Stimulated activated naive CD8-positive, alpha-beta T cell treated with anti-CD3 and anti-CD28 coated beads, Interleukin-15, amount 100 ng/mL, for 72 hours (primary cell): Measurements from ENCODE around the gene FARS2.

ENCODE experiments used
- ATAC-seq: fragments of 150-1000 bp; cut with Tn5 transposase; 2 replicates; pipeline ENCODE4 v1.10.0; 2021; ENCODE audit warnings: mild to moderate bottlenecking, moderate library complexity
- DNase-seq, 2 donors: peaks; one replicate each; pipeline ENCODE4 v3.0.0; 2021 to 2022
- H3K27ac Mint-ChIP-seq, 2 donors: one replicate each; pipeline ENCODE4 v1.8.0; 2022; ENCODE audit warnings: mild to moderate bottlenecking in 2 of 2, mixed read lengths in 2 of 2, moderate library complexity in 2 of 2
- H3K27me3 Mint-ChIP-seq: one replicate; pipeline ENCODE4 v1.8.0; 2022; ENCODE audit warnings: mixed read lengths
- H3K4me1 Mint-ChIP-seq: one replicate; pipeline ENCODE4 v1.8.0; 2022; ENCODE audit warnings: mild to moderate bottlenecking, mixed read lengths
- H3K4me3 Mint-ChIP-seq, 2 donors: one replicate each; pipeline ENCODE4 v1.8.0; 2022; ENCODE audit warnings: mild to moderate bottlenecking in 2 of 2, mixed read lengths in 2 of 2, moderate library complexity in 1 of 2
- H3K9me3 Mint-ChIP-seq, 2 donors: one replicate each; pipeline ENCODE4 v1.8.0; 2022; ENCODE audit warnings: mixed read lengths in 2 of 2

FARS2 gene

DNA sequence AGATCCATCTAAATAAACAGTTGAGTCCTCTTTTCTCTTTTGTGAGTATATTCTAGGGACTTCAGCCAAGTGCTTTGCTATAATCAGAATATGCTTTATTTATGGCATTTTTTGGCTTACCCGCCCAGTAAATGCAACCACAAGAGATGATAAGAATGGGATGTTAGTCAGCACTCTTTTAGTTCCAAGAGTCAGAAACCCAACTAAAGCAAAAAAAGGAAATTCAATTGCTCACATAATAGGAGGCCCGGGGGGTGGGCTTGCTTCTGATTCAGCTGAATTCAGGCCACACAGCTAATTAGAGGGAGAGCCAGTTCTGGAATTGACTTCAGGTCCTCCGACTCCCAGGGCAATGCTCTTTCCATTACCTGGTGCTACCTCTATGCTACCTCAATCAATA lies 250.6 kb downstream of the FARS2 start:
- no peak overlapping the region for H3K4me3 Mint-ChIP-seq
- H3K4me1 Mint-ChIP-seq, result peaks cover 28% of the 10 kb centered on the region
- H3K9me3 Mint-ChIP-seq, result no peaks in the 10 kb centered on the region
- H3K27ac Mint-ChIP-seq, result no peak overlapping the region
- ATAC-seq (no peak), DNase-seq (no peak)
- H3K27me3 Mint-ChIP-seq, result no peaks in the 10 kb centered on the region

DNA sequence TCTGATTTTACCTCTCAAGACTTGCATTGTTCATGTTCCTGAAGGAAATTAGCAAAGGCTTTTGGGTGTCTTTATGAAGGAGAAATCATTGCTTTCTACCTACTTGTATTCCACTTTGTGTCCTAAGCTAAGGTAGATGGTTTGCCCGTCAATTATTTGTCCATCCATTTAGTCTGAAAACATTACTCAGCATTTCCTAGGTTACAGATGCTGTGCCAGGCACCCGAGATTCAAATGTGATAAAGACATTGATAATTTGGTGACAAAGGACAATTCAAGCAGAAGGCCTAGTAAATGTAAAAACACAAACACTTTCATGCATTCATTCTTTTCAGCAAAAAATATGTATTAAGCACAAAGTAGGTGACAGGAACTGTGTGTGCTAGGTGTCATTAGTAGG lies 251.1 kb downstream of the FARS2 start:
- no peak overlapping the region for H3K27ac Mint-ChIP-seq
- no peaks in the 10 kb centered on the region for H3K9me3 Mint-ChIP-seq
- H3K4me3 Mint-ChIP-seq, result no peak overlapping the region
- no peak for DNase-seq
- peaks cover 28% of the 10 kb centered on the region for H3K4me1 Mint-ChIP-seq
- no peaks in the 10 kb centered on the region for H3K27me3 Mint-ChIP-seq
- no peak for ATAC-seq

DNA sequence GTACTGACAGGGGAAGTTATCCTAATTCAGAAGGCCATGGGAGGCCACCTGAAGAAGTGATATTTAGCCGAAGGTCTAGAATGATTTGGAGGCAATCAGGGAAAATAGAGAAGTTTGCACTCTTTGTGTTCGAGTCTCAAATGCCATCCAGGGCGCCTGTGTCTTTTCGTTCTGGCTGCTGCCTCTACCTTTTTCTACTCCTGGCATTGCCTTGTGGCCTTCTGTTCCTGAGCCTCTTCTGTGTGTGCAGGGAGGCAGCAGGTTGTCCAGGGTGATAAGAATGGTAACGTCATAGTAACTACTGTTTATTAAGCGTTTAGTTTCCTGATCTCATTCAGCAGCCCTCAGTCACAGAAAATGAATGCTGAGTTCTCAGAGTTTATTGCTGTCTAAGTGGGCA lies 252.1 kb downstream of the FARS2 start:
- H3K9me3 Mint-ChIP-seq, result no peaks in the 10 kb centered on the region
- H3K27ac Mint-ChIP-seq, result no peak overlapping the region
- ATAC-seq, result no peak
- no peak overlapping the region for H3K4me3 Mint-ChIP-seq
- DNase-seq, result no peak
- H3K27me3 Mint-ChIP-seq, result no peaks in the 10 kb centered on the region
- H3K4me1 Mint-ChIP-seq, result peaks cover 32% of the 10 kb centered on the region

DNA sequence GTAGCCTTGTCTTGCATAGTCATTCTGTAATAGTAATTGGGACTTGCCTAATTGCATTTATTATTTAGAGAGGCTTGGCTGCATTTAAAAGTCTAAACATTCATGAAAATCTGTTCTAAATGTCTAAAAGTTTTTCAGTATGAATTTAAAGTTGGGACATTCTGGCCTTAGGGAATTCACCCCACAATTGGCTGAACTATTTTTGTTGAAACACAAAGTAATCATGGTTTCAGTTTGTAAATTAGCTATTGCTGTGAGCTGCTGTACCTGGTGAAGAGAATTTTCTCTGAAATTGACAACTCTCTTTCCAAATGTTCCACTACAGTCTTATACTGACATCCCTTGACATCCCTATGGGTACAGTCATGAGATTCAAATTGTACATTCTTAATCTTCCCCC lies 253.0 kb downstream of the FARS2 start:
- H3K4me3 Mint-ChIP-seq, result peak overlapping the region in 1 of 2 donors; percentile 29

DNA sequence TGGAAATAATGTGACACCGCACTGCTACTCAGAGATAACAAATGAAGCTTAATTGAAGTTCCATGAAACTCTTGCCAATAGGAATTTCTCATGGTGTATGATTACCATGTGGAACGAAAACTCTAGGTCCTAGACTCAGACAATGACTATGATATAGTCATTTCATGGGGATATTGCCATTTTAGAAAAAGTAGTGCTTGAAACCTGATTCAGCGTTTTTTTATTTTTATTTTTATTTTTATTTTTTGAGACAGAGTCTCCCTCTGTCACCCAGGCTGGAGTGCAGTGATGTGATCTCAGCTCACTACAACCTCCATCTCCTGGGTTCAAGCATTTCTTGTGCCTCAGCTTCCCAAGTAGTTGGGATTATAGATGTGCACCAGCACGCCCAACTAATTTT lies 253.9 kb downstream of the FARS2 start:
- H3K4me1 Mint-ChIP-seq, result peaks cover 42% of the 10 kb centered on the region
- H3K27ac Mint-ChIP-seq, result no peak overlapping the region
- ATAC-seq, result no peak
- no peaks in the 10 kb centered on the region for H3K27me3 Mint-ChIP-seq
- DNase-seq, result no peak
- H3K9me3 Mint-ChIP-seq, result no peaks in the 10 kb centered on the region
- H3K4me3 Mint-ChIP-seq, result no peak overlapping the region

More for the DNA sequence above, 253.0 kb downstream of the FARS2 start:
- H3K9me3 Mint-ChIP-seq, result no peaks in the 10 kb centered on the region
- H3K27ac Mint-ChIP-seq, result no peak overlapping the region
- peaks cover 39% of the 10 kb centered on the region for H3K4me1 Mint-ChIP-seq
- DNase-seq (no peak), ATAC-seq (no peak)
- H3K27me3 Mint-ChIP-seq, result no peaks in the 10 kb centered on the region

DNA sequence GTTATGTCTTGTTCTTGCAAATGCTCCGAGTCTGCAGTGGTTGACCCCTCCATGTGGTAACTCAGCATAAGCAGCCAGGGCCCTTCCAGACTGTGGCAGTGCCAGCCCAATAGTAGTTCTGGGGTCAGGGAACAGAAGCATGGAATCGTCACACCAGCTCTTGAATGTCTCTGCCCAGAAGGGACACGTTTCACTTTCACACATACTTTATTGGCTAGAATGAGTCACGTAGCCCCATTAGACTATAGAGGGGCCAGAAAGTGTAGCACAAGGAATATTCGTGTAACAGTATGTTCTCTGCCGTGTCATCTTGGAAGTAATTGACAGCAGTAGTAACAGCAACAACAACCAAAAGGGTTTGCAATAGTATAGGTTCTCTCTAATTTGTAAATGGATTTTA lies 254.7 kb downstream of the FARS2 start:
- ATAC-seq, result peak; percentile 56
- Mint-ChIP-seq H3K27me3 (no peaks in the 10 kb centered on the region), H3K4me3 (peak overlapping the region in 1 of 2 donors; percentile 25), H3K4me1 (peaks cover 42% of the 10 kb centered on the region), H3K27ac (no peak overlapping the region), H3K9me3 (no peaks in the 10 kb centered on the region)
- DNase-seq, result peak; percentile 4 to 15

DNA sequence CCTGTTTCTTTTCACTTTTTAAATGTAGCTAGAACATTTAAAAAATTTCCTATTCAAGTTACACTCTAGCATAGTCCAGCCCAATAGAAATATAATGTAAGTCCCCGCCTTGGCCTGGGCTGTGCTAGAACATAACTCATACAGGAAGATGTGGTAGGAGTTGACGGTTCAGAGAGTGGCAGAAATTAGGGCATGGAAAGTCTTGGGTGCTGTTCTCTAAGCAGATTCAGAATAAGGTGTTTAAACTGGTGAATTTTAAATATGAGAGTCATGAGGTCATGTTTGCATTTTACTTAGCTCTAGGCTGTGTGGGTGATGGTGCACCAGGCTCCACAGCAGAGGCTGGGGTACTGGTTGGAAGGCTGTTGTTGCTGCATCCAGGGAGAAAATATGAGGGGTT lies 256.5 kb downstream of the FARS2 start:
- no peaks in the 10 kb centered on the region for H3K27me3 Mint-ChIP-seq
- H3K27ac Mint-ChIP-seq, result peak overlapping the region; percentile 27 to 79
- ATAC-seq, result peak; percentile 95
- H3K4me1 Mint-ChIP-seq, result peaks cover 50% of the 10 kb centered on the region
- peak; percentile 33 to 61 for DNase-seq
- H3K9me3 Mint-ChIP-seq, result no peaks in the 10 kb centered on the region
- peak overlapping the region; percentile 56 to 72 for H3K4me3 Mint-ChIP-seq

DNA sequence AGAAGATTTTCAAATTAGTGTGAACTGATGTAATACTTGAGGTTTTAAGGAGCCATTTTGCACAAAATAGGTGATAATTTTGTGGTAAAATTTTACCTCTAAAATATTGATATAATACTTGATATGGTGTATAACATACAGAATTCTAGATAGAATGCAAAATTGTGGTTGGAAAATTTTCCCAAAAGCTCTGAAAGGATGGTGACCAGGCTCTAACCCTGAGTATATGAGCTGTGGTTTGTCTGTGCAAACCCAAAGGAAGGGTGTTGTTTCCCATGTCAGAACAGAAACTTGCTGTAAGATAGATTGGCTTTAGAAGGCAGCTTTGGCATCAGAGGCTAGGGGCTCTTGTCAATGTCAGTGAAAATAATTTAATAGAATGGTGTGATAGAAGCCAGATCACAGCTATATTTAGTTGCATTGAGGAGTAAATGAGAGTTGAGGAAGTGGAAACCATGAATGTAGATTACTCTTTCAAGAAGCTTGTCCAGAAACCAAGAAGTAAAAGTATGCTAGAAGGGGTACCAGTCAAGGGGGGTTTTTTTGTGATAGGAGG lies 257.7 kb downstream of the FARS2 start:
- H3K4me1 Mint-ChIP-seq, result peaks cover 50% of the 10 kb centered on the region
- peak overlapping the region in 1 of 2 donors; percentile 35 for H3K4me3 Mint-ChIP-seq
- peak overlapping the region in 1 of 2 donors; percentile 85 for H3K27ac Mint-ChIP-seq
- no peaks in the 10 kb centered on the region for H3K9me3 Mint-ChIP-seq
- peak; percentile 50 for ATAC-seq
- no peak for DNase-seq
- H3K27me3 Mint-ChIP-seq, result no peaks in the 10 kb centered on the region

DNA sequence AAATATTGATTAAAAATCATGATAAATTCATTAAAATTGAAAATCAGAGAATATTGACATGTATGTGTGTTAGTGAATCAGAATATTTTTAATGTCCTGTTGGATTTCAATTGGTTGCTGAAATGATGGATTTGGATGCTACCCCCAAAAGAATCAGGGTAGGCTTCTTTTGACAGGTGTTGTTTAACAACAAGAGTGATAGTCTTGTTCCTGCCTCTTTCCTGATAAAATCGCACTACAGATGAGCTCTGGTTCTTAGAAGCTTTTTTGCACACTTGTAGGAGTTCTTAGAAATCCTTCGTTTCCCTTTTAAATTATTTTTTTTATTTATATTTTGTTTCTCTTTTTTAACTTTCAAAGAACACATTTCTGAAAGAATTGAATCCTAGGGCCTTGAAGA lies 259.5 kb downstream of the FARS2 start:
- Mint-ChIP-seq H3K27ac (no peak overlapping the region), H3K4me1 (peaks cover 43% of the 10 kb centered on the region), H3K27me3 (no peaks in the 10 kb centered on the region), H3K9me3 (no peaks in the 10 kb centered on the region), H3K4me3 (no peak overlapping the region)
- DNase-seq, result no peak
- ATAC-seq, result no peak

DNA sequence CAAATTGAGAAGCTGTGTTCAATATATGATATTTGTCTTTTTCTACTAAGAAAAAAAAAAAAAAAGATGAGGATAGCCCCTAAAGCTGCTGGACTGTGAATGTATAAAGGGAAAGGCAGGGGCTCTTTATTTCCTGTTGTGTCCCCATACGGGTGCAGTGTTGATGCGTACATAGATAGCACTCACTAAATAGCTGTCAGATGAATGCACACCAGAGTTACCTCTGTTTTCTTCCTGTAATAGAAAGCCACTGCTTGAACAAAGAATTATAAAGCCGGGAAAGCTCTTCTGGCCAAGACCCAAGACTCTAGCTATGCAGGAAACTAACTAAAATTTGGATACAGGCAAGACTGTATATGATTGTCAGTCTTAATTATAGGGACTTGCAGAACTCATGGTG lies 260.0 kb downstream of the FARS2 start:
- no peak for ATAC-seq
- Mint-ChIP-seq H3K4me3 (no peak overlapping the region), H3K27me3 (no peaks in the 10 kb centered on the region), H3K9me3 (no peaks in the 10 kb centered on the region), H3K27ac (no peak overlapping the region), H3K4me1 (peaks cover 38% of the 10 kb centered on the region)
- DNase-seq, result no peak

DNA sequence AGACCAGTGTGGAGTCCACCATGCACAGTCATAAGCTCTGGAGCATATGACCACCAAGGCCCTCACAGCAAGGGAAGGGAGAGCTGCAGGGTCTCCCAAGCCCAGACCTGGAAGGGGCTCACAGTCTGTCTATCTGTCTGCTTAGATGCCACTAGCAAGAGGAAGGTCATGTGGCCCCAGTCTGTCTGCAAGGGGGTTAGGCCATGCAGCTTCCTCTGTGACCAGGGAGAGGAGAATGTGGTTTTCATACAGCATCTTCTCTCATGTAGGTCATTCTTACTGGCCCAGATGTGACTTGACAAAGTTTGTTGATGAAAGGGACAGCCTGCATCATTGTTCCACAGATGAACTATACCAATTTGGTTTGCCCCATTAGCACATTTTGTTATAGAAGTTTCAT lies 260.8 kb downstream of the FARS2 start:
- H3K9me3 Mint-ChIP-seq, result no peaks in the 10 kb centered on the region
- ATAC-seq (no peak), DNase-seq (no peak)
- no peak overlapping the region for H3K27ac Mint-ChIP-seq
- no peak overlapping the region for H3K4me3 Mint-ChIP-seq
- H3K27me3 Mint-ChIP-seq, result no peaks in the 10 kb centered on the region
- H3K4me1 Mint-ChIP-seq, result peaks cover 30% of the 10 kb centered on the region

DNA sequence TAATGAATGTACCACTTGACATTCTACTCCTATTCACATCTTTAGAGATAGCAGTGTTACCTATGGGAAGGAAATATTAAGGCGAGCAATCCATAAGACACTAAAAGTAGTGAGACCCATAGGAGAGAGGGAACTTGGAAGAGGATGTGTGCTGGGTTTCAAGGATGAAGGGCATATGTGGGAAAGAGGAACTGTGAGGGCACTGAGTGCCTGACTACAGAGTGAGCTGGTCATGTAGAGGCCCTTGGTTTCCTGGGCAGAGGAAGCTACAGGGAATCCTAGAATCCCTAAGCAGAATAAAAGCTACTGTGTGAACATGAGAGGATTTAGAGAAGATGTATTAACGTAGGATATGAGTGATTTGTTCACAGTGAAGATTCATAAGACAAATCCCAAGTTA lies 262.8 kb downstream of the FARS2 start:
- DNase-seq (no peak), ATAC-seq (no peak)
- H3K27me3 Mint-ChIP-seq, result no peaks in the 10 kb centered on the region
- H3K27ac Mint-ChIP-seq, result peak overlapping the region in 1 of 2 donors; percentile 1
- H3K4me3 Mint-ChIP-seq, result no peak overlapping the region
- H3K9me3 Mint-ChIP-seq, result no peaks in the 10 kb centered on the region
- H3K4me1 Mint-ChIP-seq, result peaks cover 13% of the 10 kb centered on the region

DNA sequence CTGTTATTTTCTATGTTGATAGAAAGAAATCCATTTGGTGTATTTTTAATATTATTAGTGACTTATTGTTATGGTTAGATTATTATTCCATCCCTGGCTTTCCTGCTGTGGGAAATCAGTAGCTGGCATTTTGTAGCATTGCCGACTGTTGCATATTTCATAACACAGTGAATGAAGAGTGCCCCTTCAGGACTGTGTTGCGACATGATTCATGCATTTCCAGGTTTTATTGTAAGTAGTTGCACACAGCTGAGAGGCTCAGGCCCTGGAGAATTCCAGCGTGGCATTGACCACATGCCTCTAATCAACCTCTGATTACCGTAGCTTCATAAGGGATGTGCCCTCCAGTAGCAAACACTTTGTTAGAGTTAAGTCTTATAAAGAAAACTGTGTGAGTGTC lies 263.9 kb downstream of the FARS2 start:
- H3K27me3 Mint-ChIP-seq, result no peaks in the 10 kb centered on the region

DNA sequence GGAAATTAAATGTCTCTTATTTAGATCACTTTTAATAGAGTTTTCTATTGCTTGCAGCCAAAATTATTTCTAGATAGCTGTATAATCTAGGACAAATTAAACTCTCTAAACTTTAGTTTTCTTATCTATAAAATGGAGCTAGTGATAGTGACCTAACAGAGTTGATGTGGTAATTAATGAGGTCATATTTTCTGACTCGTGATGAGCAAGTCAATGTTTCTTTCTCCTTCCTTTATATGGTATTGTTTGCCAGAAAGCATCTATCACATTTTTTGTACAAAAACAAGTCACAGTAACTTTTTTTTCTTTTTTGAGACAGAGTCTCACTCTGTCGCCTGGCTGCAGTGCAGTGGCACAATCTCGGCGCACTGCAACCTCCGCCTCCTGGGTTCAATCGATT lies 267.7 kb downstream of the FARS2 start:
- Mint-ChIP-seq H3K27me3 (no peaks in the 10 kb centered on the region), H3K27ac (peak overlapping the region in 1 of 2 donors; percentile 44), H3K4me3 (no peak overlapping the region), H3K4me1 (peaks cover 7% of the 10 kb centered on the region), H3K9me3 (peaks cover 0 to 5% of the 10 kb centered on the region in 2 donors)
- DNase-seq, result no peak
- ATAC-seq, result no peak

More for the DNA sequence above, 263.9 kb downstream of the FARS2 start:
- H3K4me1 Mint-ChIP-seq, result peaks cover 8% of the 10 kb centered on the region
- no peak overlapping the region for H3K27ac Mint-ChIP-seq
- ATAC-seq (no peak), DNase-seq (no peak)
- no peaks in the 10 kb centered on the region for H3K9me3 Mint-ChIP-seq
- H3K4me3 Mint-ChIP-seq, result no peak overlapping the region

DNA sequence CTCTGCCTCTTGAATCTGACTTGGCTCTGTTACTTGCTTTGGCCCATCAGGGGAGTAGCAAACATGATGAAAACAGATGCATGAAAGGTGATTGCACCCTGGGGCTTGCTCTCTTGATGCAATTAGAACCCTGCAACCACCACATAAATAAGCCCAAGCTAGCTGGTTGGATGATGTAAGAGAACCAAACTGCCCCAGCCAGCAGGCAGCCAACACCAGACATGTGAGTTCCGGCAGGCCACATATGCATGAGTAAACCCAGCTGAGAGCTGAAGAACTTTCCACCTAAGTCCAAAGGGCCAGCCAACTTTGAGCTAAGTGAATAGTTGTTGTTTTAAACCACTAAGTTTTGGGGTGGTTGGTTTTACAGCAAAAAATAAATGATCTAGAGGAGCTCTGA lies 268.4 kb downstream of the FARS2 start:
- Mint-ChIP-seq H3K4me3 (no peak overlapping the region), H3K9me3 (peaks cover 0 to 5% of the 10 kb centered on the region in 2 donors), H3K27ac (no peak overlapping the region), H3K27me3 (no peaks in the 10 kb centered on the region), H3K4me1 (peaks cover 7% of the 10 kb centered on the region)
- ATAC-seq, result no peak
- no peak for DNase-seq

DNA sequence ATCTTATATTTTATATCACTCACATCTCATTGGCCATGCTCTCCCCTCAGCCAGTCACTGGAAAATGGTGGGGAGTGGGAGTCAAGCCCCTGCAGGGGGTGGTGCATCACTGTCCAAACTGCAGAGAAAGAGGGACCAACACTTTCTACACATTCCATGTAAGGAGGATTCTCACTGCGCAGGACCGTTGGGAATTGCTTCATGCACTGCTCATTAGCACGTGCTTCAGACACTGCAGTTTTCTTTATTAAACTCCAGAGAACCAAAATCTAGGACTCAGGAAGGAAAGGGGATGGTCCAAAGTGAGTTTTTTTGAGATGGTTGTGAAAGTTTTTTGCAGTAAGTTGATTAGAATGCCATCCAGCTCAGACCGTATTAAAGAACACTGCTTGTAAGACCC lies 269.8 kb downstream of the FARS2 start:
- H3K4me3 Mint-ChIP-seq, result no peak overlapping the region
- H3K27me3 Mint-ChIP-seq, result no peaks in the 10 kb centered on the region
- peaks cover 0 to 5% of the 10 kb centered on the region in 2 donors for H3K9me3 Mint-ChIP-seq
- DNase-seq, result no peak
- ATAC-seq, result no peak
- no peak overlapping the region for H3K27ac Mint-ChIP-seq
- peaks cover 7% of the 10 kb centered on the region for H3K4me1 Mint-ChIP-seq

DNA sequence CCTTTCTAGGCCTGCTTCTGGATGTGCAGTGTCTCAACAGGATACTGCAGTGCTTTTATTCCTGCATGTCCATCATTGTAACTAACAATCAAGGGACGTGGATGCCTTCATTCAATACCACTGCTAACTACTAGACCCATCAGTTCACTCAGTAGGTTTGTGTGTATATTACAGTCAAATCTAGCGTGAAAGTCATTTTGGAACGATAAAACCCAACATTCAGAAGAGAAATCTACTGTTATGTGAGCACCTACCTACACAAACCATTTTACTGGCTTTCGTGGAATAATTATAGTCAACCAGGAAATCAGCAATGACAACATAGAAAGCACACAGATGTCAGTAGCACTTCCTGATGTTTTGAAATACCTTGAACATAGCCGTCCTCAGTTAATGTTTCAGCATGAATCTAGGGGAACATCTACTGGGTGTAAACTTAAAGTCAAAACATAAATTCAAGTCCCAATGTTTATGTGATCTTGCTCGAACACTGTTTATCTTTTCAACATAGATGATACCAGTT lies 270.6 kb downstream of the FARS2 start:
- peak; percentile 85 for ATAC-seq
- no peak for DNase-seq
- Mint-ChIP-seq H3K9me3 (peaks cover 0 to 5% of the 10 kb centered on the region in 2 donors), H3K4me3 (no peak overlapping the region), H3K4me1 (peaks cover 7% of the 10 kb centered on the region), H3K27ac (no peak overlapping the region), H3K27me3 (no peaks in the 10 kb centered on the region)
